LNCAP (cell line): ENCODE results near the gene SPAG16.

Experiments used
- TF ChIP-seq, protein P1 (sequence below): fragments of 450-650 bp; IDR thresholded peaks from 2 replicates; pipeline ENCODE4 v1.5.1; 2017; ENCODE audit warnings: mild to moderate bottlenecking

The SPAG16 gene

DNA sequence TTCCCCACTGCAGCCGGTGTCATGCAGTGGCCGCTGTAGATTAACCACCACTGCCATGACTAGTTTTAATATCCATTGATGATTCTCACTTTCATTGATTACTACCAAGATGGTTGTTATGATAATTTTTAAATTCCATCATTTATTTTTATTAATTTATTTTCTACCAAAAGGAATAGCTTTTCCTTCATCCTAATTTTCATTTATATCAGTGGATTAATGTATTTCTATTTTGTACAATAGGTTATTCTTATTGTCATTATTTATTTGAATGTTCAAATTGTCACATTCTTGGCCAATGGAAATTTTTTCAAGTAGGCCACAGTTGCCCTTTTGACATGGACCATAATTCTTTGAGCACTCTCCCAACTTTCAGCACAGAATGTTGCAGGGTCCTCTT lies 751.7 kb downstream of the SPAG16 start:
- TF ChIP-seq, protein P1, sequence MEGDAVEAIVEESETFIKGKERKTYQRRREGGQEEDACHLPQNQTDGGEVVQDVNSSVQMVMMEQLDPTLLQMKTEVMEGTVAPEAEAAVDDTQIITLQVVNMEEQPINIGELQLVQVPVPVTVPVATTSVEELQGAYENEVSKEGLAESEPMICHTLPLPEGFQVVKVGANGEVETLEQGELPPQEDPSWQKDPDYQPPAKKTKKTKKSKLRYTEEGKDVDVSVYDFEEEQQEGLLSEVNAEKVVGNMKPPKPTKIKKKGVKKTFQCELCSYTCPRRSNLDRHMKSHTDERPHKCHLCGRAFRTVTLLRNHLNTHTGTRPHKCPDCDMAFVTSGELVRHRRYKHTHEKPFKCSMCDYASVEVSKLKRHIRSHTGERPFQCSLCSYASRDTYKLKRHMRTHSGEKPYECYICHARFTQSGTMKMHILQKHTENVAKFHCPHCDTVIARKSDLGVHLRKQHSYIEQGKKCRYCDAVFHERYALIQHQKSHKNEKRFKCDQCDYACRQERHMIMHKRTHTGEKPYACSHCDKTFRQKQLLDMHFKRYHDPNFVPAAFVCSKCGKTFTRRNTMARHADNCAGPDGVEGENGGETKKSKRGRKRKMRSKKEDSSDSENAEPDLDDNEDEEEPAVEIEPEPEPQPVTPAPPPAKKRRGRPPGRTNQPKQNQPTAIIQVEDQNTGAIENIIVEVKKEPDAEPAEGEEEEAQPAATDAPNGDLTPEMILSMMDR: no peak

DNA sequence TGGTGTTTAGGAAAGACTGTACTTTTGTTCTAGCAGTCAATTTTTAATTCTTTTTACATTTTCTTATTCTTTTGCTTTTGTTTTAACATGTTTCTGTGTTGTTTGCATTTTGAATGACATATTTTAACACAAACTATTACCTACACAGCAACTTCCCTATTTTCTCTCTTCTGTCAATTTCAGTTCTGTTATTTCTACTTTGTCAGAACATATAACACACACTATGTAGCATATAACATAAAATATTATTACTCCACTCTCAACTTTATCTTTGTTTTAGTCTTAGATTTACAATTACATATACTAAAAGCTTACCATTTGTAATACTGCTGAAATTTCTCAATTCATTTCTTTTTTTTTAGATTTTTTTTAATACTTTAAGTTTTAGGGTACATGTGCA lies 753.9 kb downstream of the SPAG16 start:
- TF ChIP-seq, protein P1: no peak

DNA sequence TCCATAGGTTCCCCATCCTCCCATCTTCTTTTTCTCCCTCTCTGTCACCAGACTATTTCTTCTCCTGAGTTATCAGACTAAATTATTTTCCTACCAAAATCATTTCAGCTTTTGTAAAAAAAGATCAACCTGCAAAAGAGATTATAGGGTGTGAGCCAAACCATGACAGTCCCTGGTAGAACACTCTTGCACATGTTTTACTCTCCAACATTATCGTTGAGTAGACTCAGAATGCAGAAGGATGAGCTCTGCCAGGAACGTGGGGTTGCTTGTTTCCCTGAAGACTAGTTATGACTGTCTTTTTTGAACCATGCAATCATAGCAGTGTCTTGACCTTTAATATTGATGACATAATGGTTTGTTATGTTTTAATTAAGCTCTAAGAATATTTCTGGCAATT lies 766.5 kb downstream of the SPAG16 start:
- TF ChIP-seq, protein P1: no peak

DNA sequence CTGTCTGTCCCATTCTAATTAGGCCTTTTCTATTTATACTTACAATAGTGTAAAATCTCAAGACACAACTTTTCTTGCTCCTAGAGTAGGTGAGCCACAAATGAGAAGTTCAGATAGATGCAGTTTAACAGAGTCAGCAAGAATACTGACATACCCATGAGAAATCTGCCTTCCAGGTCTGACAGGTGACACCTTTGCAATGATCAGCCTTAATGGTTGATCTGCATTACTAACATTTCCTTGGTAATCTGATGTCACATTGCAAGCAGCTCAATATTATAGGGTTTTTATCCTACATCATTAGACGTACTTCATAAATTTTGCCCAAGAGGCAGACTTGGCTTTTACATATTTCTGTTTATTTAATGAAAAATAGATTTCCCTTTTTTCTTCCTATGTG lies 767.3 kb downstream of the SPAG16 start:
- TF ChIP-seq, protein P1: no peak

DNA sequence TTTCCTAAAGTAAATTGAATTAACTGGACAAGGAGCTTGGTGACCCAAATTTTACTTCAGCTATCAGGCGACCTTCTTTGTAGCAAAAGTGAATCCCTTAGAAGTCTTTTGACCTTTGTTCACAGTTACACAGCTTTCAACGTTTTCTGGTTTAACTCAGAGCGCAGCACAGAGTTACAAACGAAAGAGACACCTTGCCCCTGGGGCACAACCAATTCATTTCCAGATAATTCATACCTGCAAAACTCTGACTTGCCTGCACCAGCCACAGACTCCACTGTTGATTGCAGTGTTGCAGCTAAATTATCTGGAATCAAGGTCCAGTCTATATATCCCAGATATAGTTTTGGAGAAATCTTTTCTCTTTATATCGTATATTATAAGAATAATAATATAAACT lies 768.0 kb downstream of the SPAG16 start:
- TF ChIP-seq, protein P1: no peak

DNA sequence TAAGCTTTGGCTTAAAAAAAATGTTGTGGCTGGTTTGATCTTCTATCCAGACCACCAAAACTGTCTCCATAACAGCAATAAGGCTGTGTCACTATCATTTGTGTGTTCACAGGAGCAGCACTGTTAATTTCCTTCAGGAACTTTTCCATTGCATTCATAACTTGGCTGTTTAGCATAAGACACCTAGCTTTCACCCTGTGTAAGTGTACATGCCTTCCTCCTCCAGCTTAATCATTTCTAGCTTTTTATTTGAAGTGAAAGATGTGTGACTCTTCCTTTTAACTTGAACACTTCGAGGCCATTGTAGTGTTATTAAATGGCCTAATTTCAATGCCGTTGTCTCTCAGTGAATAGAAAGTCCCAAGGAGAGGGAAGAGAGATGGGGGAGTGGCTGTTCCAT lies 773.7 kb downstream of the SPAG16 start:
- TF ChIP-seq, protein P1: no peak

DNA sequence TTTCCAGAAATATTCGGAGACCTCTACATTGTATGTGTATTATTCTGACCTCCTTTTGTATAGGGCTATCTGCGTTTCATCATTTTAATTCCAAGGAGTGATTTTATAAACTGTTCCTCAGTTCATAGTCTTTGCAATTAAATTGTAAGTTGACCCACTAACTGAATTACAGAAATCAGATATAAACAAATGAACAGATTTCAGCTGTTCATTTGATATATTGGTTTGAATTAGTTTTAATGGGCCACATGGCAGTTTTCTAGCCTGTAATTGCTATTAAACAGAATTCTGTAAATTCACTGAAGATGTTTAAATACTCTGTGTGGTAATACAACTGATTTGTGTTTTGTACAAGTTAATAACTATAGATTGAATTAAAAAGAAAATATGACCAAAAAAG lies 780.2 kb downstream of the SPAG16 start:
- TF ChIP-seq, protein P1: no peak

DNA sequence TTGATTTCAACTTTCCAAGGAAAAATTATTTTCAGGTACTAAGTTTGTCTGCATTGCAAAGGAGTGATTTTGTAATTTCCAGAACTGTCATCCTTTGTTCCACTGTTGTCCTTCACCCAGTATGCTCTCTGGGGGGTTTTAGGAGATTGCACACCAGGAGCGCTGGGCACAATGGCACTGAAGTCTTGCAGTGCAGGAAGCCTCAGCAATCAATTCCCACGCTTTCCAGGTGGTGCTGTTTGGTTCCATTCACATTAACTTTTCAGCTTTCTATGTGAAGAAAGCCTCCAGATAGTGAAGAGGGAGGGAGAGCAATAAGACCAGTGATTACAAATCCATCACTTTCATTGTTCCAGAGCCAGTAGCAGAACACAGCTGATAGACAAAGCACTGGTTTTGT lies 782.6 kb downstream of the SPAG16 start:
- TF ChIP-seq, protein P1: no peak
